Amygdala (tissue), 56 donors: ENCODE measurements around the gene GRIK3.

Experiments used
- DNase-seq, 56 donors: peaks; one replicate each; lab custom pipeline; 2025; lab: John Stamatoyannopoulos, UW

Gene GRIK3

DNA sequence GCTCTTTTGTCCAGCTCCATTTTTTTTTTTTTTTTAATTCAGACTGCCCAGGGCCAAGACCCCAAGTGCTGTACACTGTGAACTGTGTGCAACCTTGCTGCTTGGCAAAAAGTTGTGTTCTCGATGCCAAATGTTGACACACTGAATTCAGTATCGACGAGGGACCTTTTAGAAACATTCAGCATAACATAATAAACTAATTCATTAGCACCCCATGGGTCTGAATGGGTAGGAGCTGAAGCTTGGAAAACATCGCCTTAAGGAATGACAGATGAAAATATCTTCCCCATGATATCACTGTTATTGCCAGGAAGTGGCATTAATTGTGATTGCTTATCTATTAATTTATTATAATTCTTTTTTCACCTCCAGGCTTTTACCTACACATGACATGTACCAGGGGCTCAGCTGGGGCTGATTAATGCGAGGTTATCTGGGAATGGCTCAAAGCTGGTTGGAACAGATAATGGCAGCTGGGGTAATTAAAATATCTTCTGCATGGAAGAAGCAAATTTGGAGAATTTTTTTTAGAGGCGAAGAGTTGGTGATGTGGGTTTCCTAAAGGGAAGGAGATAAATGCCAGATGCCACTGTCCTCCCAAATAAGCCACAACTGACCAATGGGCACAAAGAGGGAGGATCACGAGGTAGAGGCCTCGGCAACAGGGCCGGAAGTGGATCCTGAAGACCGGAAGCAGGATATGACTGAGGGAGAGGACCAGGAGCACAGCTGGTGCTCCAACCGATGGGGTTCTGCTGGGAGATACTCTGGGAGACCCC lies 169.3 kb downstream of the GRIK3 start:
- peak in 2 of 56 donors; percentile 4 to 7 for DNase-seq

DNA sequence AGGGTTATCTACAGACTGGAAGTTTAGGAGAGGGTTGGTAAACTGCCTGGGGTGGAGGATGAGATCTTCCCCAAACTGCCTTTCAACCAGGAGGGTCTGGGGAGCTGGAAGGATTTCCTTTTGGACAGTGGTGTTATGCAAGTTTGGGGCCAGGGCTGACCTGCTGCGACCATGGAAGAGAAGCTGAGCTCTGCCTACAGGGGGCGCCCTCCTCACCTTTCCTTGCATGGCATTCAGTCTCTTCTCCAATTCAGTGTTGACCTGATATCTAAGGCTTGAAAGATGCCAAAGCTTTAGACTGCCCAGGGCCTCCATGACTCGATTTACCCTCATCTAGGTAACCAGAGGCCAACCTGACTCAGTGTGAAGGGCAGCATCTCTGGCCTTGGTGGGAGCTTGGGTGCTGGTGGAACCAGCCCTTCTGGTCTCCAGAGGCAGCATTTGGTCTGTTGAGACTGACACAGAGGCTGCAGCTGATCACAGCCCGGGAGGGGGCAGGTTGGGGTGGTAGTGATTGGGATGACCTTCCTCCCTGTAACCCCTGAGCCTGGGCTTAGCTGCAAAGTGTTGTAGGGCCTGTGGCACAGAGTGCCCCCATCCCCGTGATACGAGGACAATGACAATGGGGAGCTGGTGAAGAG lies 170.0 kb downstream of the GRIK3 start:
- DNase-seq = peak in 7 of 56 donors; percentile 2 to 43 (median 11)

- DNase-seq = no peak
Observed at GRCh38 chr1:36863500-36863899, 170.8 kb downstream of the GRIK3 start.

- no peak for DNase-seq
Observed at GRCh38 chr1:36863061-36863460, 171.3 kb downstream of the GRIK3 start.

DNA sequence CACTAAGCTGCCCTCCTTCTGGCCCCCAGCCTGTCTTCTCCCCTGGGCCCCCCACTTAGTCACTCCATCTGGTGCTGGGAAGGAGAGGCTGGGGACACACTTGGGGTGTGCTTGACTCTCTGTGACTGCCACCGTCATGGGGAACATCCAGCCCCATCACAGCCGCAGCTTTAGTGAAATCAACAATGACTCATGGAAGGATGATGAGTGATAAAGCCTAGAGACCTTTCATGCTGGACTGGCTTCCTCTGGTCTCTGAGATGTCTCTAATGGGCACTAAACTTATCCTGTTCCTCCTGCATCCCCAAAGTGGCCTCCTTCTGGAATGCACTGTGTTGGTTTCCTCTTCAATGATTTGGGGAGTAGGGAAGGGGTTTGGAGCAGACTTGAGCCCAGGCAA lies 172.9 kb downstream of the GRIK3 start:
- no peak for DNase-seq

DNA sequence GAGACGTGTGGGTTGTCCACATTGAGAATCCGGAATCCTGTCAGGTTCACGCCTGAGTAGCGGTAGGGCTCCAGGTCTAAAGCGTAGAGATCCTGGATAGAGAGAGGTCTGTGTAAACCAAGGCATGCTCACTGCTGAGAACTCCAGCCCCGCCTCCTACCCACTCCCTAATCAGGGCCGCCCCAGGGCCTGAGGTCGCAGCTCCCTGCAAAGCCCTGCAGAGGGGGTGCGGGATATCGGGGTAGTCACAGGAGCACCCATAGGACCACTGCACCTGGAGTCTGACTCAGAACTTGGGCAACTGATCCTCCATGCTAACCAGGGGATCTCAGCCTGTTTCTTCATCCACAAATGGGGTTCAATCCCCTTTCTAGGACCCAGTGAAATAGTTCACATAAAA lies 174.4 kb downstream of the GRIK3 start:
- DNase-seq = no peak

- no peak for DNase-seq
Observed at GRCh38 chr1:36858981-36859380, 175.3 kb downstream of the GRIK3 start.

- DNase-seq = no peak
Observed at GRCh38 chr1:36858553-36858952, 175.8 kb downstream of the GRIK3 start.

- no peak for DNase-seq
Observed at GRCh38 chr1:36857754-36858153, 176.6 kb downstream of the GRIK3 start.

- DNase-seq = no peak
Observed at GRCh38 chr1:36855699-36856494, 178.4 kb downstream of the GRIK3 start.

- no peak for DNase-seq
Observed at GRCh38 chr1:36853638-36854037, 180.7 kb downstream of the GRIK3 start.

DNA sequence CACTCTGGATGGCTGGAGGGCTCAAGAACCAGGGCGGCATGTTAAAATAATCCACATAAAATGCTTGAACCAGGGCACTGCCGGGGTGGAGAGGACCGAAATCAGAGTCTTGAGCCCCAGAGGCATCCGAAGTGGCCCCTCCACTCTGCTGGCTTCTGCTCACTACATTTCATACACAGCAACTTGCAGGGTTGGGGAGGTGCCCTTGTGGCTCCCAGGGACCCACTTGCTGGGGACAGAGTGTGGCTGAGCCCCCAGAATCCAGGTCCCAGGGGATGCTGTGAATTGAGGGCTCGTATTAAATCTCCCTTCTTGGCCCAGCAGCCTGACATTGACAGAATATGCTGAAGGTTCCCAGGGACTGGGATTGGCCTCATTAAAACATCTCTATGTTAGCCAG lies 181.7 kb downstream of the GRIK3 start:
- DNase-seq = no peak

GRCh38 chr1:36851595-36851994 lies 182.7 kb downstream of the GRIK3 start:
- no peak for DNase-seq

GRCh38 chr1:36851087-36851486 lies 183.2 kb downstream of the GRIK3 start:
- DNase-seq = no peak

DNA sequence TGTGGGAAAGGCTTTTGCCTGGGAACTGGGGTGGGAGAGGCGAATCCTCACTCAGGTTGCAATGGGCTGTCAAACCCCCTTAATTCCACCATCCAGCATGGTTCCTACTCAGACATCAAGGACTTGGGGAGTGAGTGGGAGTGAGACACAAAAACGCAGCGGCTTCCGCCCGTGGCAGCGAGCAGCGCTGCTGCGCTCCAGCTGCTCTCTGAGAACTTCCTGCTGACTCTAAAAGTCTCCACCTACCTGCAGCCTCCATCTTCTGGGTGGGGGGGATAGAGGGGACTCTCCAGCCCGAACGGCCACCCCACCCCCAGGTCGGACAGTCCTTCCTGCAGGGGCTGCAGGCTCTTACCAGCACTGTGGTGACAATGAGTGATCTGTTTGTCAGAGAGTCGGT lies 184.4 kb downstream of the GRIK3 start:
- DNase-seq = no peak

DNA sequence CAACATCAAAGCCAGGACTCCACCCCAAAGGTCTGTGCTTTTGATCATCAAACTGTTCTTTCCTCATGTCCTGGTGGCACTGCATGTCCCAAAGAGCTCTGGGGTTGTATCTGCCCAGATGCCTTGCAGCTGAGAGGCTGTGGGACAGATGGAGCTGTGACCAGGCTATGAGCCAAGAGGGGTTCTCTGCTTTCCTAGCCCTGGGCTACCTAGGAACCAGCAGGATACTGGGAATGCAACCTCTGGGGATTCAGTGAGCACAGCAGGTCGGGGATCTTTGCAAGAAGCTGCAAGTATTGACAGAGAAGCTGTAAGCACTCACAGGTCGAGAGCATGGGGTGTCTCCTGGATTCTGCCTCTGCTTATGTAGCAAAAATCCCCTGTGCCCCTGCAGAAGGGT lies 186.6 kb downstream of the GRIK3 start:
- no peak for DNase-seq

GRCh38 chr1:36847186-36847585 lies 187.1 kb downstream of the GRIK3 start:
- DNase-seq = no peak

DNA sequence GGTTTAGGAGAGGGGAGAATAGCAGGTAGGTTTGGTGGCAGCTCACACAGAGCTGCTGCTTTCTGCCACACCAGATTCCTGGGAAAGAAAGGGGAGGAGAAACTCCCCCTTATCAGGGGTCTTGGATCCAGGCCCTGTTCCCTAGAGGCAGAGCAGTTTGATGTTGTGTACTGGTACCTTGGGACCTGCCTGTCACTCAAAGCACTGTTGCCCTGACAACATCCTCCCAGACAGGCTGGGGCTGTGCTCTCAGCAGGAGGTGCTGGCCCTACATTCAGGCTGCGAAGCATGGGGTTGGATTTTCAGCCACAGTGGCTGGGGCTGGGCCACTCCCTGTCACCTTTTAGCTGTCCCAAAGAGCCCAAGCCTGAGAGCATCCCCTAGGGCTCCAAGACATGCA lies 188.0 kb downstream of the GRIK3 start:
- no peak for DNase-seq

DNA sequence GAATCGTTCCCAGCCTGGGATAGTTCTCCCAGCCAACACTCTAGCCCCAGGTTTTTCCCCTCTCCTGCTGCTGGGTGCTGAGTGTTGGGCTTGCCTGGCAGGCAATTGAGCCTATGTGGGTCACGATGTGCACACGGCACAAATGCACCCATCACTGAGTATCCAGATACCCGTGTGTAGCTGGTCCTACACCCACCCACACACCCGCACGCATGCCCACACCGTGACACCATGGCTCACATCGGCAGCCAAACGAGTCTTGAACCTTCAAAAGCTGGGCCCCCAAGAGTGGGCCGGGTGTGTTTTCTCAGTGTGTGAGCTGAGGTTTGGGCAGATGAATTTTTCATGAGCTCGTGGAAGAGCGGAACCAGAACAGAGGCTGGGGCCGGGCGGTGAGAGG lies 188.5 kb downstream of the GRIK3 start:
- DNase-seq = peak in 1 of 56 donors; percentile 9

- DNase-seq = no peak
Observed at GRCh38 chr1:36844917-36845316, 189.4 kb downstream of the GRIK3 start.

DNA sequence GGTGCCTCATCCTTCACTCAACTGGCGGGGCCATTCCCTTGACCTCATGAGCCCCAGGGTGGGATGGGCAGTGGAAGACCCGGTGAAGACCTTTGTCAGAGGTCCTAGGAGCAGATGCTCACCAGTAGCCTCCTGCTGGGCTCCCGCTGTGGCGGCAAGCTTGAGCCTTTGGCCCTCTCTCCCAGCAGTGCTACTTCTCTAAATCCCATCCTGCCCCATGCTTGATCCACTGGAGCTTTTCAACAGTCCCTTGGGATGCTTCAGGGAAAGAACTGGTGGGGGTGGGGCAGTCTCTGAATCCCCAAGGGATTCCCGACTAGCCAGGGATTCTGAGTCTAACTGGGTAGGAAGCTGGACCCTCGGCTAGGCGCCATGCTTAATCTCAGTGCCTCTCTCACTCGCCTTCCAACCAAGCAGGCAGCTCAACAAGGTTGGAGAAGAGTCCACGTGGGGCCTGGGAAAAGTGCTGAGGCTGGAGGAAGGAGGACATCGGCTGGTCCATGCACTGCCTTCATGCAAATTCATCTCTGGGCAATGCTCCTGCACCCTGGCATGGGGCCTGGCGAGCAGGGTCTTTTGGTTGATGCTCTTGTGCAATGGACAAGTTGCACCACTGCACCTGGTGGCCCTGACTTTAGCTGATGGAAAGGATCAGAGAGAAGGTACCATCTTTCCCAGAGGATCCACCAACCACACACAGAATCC lies 190.3 kb downstream of the GRIK3 start:
- DNase-seq = no peak
